PC-9 (cell line): ENCODE data around the gene S1PR5. TPM values are rescaled to one million over a fixed set of nuclear protein-coding genes. Genes with fewer than 3 reads are reported as not detected.

Source experiments
- BruUV-seq: library from RNA; stranded (reverse); fragments of 400-500 nt; replicated peaks from 2 replicates; lab custom pipeline; 2021; lab: Mats Ljungman, UMichigan
- CTCF ChIA-PET: fragments of 300-600 bp; sonication (Branson Sonifier 250); formaldehyde crosslinking; loops from one replicate; lab custom pipeline; 2022; ENCODE audit warnings: antibody characterized with exemption; lab: Charles Lee
- POLR2A ChIA-PET: fragments of 300-600 bp; sonication (Branson Sonifier 250); formaldehyde crosslinking; loops from one replicate; lab custom pipeline; 2022; ENCODE audit warnings: antibody characterized with exemption; ENCODE audit not compliant: unreplicated experiment; lab: Charles Lee
- DNase-seq, 2 experiments: peaks; one replicate each; pipeline versions ENCODE4 v3.0.0 to v3.0.0-alpha.2; 2015 to 2022; ENCODE audit warnings: mixed read lengths in 1 of 2
- H2AFZ ChIP-seq: fragments of 200-600 bp; sonication (generic); 2 replicates; pipeline ENCODE4 v1.8.1; 2017; ENCODE audit warnings: antibody characterized with exemption
- H3F3A ChIP-seq: fragments of 200-600 bp; sonication (generic); 2 replicates; pipeline ENCODE4 v1.8.1; 2017; ENCODE audit warnings: antibody characterized with exemption, mild to moderate bottlenecking, low read depth; ENCODE audit not compliant: insufficient read depth
- H3K27ac ChIP-seq: fragments of 200-600 bp; sonication (generic); 2 replicates; pipeline ENCODE4 v1.6.1; 2016; ENCODE audit warnings: mixed run types
- H3K27me3 ChIP-seq: fragments of 200-600 bp; sonication (generic); 2 replicates; pipeline ENCODE4 v1.6.1; 2016; ENCODE audit warnings: low read depth, mixed run types; ENCODE audit not compliant: insufficient read depth
- H3K36me3 ChIP-seq: fragments of 200-600 bp; sonication (generic); 2 replicates; pipeline ENCODE4 v1.6.1; 2016; ENCODE audit warnings: low read depth, mixed run types
- H3K4me1 ChIP-seq: fragments of 200-600 bp; sonication (generic); replicated peaks from 2 replicates; pipeline ENCODE4 v1.6.1; 2016; ENCODE audit warnings: mixed run types; ENCODE audit not compliant: insufficient read depth
- H3K4me2 ChIP-seq: fragments of 200-600 bp; sonication (generic); 2 replicates; pipeline ENCODE4 v1.6.1; 2017; ENCODE audit warnings: mixed run types
- H3K4me3 ChIP-seq: fragments of 200-600 bp; sonication (generic); 2 replicates; pipeline ENCODE4 v1.6.1; 2016; ENCODE audit warnings: mixed run types
- H3K79me2 ChIP-seq: fragments of 200-600 bp; sonication (generic); 2 replicates; pipeline ENCODE4 v1.6.1; 2017; ENCODE audit warnings: low read depth, mixed run types
- H3K9me2 ChIP-seq: fragments of 200-600 bp; sonication (generic); 2 replicates; pipeline ENCODE4 v1.8.1; 2017; ENCODE audit warnings: mild to moderate bottlenecking; ENCODE audit not compliant: insufficient read depth
- H3K9me3 ChIP-seq: fragments of 200-600 bp; sonication (generic); 2 replicates; pipeline ENCODE4 v1.8.1; 2016; ENCODE audit warnings: low read depth; ENCODE audit not compliant: insufficient read depth
- H4K20me1 ChIP-seq: fragments of 200-600 bp; sonication (generic); 2 replicates; pipeline ENCODE4 v1.8.1; 2017; ENCODE audit not compliant: insufficient read depth
- EZH2 ChIP-seq: fragments of 200-600 bp; sonication (generic); IDR thresholded peaks from 2 replicates; pipeline ENCODE4 v1.8.0; 2017; ENCODE audit warnings: antibody characterized with exemption, low read depth
- intact Hi-C: fragments of 100-400 bp; cut with micrococcal nuclease; formaldehyde crosslinking; loops from one replicate; pipeline ENCODE4 v1.10.0; 2022; ENCODE audit not compliant: unreplicated experiment
- total RNA-seq: library from RNA; stranded (reverse); gene quantifications from 2 replicates; pipeline ENCODE4 v1.2.3, GENCODE V29; 2021
- TF ChIP-seq, protein P1 (sequence below): fragments of 200-600 bp; sonication (generic); conservative IDR thresholded peaks from 2 replicates; pipeline ENCODE4 v1.6.1; 2017; ENCODE audit warnings: mixed run types, antibody characterized with exemption, mild to moderate bottlenecking, moderate library complexity

S1PR5 gene
- total RNA-seq, 1 experiment from 2014 or later: 9.5 TPM

DNA sequence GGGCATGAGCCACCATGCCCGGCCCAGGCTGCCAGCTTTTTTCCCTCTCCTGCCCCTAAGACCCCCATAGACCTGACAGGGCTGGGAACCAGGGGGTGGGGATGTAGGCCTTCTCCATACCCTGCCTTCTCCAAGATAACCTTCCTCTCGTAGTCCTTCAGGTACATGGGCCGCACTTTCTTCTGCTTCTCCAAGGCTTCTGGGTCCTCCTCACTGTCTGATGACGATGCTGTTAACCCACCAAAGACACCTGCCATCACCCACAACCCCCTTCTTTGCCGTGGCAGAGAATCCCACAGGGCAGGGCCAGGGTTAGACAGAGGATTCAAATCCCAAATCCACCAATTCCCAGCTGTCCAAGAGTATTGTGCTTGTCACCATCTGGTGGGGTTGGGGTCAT lies 45.4 kb upstream of the S1PR5 start:
- POLR2A ChIA-PET: no interaction called here
- Histone ChIP-seq H3F3A (peaks cover 29% of the 10 kb centered on the region; the same call in 1 of the 2 replicates), H3K27ac (no peak overlapping the region), H3K9me2 (no peaks in the 10 kb centered on the region), H3K4me3 (no peak overlapping the region), H3K4me2 (no peak overlapping the region), H3K4me1 (peaks cover 14% of the 10 kb centered on the region), H4K20me1 (peaks cover 7% of the 10 kb centered on the region; the same call in 1 of the 2 replicates), H3K9me3 (no peaks in the 10 kb centered on the region), H3K27me3 (no peaks in the 10 kb centered on the region), H2AFZ (no peak overlapping the region), H3K36me3 (peaks cover 8% of the 10 kb centered on the region; the same call in 1 of the 2 replicates), H3K79me2 (peaks cover 22% of the 10 kb centered on the region)
- TF ChIP-seq, protein P1, sequence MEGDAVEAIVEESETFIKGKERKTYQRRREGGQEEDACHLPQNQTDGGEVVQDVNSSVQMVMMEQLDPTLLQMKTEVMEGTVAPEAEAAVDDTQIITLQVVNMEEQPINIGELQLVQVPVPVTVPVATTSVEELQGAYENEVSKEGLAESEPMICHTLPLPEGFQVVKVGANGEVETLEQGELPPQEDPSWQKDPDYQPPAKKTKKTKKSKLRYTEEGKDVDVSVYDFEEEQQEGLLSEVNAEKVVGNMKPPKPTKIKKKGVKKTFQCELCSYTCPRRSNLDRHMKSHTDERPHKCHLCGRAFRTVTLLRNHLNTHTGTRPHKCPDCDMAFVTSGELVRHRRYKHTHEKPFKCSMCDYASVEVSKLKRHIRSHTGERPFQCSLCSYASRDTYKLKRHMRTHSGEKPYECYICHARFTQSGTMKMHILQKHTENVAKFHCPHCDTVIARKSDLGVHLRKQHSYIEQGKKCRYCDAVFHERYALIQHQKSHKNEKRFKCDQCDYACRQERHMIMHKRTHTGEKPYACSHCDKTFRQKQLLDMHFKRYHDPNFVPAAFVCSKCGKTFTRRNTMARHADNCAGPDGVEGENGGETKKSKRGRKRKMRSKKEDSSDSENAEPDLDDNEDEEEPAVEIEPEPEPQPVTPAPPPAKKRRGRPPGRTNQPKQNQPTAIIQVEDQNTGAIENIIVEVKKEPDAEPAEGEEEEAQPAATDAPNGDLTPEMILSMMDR: no peak
- TF ChIP-seq EZH2: no peak
- CTCF ChIA-PET: interaction anchor here (0.6 kb wide), 1 partner anchor 67 kb away, joined by 5 read pairs; no protein-coding TSS in a partner anchor
- DNase-seq: no peak
- intact Hi-C loops: loop anchor here (10.0 kb wide), 1 partner anchor 298 kb away; no protein-coding TSS in a partner anchor
- no TSS peak for BruUV-seq

DNA sequence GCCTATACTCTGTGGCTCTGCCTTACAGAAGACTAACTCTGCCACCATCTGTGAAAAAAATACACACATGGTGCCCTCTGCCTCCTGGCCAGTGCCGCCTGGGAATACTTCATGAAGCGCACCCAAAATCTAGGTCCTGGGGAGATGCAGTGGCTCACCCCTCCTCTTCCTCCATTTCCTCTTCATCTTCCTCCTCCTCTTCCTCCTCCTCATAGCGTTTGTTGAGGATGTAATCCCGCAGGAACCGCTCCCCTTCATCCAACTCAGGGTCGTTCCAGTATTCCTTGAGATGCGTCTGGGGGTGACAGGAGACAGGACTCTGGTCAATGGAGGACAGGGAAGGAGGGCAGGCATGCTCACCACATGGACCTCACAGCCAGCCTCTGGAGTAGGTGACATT lies 42.9 kb upstream of the S1PR5 start:
- Histone ChIP-seq H3K27ac (no peak overlapping the region), H3K9me2 (no peaks in the 10 kb centered on the region), H3K4me1 (peaks cover 8% of the 10 kb centered on the region; the same call in 1 of the 2 replicates), H3K27me3 (no peaks in the 10 kb centered on the region), H3K4me3 (no peak overlapping the region), H3K9me3 (no peaks in the 10 kb centered on the region), H3F3A (peaks cover 26% of the 10 kb centered on the region; the same call in 1 of the 2 replicates), H3K79me2 (peaks cover 17% of the 10 kb centered on the region), H3K36me3 (peaks cover 19% of the 10 kb centered on the region), H3K4me2 (no peak overlapping the region), H2AFZ (no peak overlapping the region), H4K20me1 (peaks cover 7% of the 10 kb centered on the region)
- CTCF ChIA-PET: no interaction called here
- no TSS peak for BruUV-seq
- POLR2A ChIA-PET: no interaction called here
- no peak for DNase-seq
- intact Hi-C loops: loop anchor here (10.0 kb wide), 1 partner anchor 295 kb away; no protein-coding TSS in a partner anchor
- TF ChIP-seq, protein P1: no peak
- no peak for TF ChIP-seq EZH2

DNA sequence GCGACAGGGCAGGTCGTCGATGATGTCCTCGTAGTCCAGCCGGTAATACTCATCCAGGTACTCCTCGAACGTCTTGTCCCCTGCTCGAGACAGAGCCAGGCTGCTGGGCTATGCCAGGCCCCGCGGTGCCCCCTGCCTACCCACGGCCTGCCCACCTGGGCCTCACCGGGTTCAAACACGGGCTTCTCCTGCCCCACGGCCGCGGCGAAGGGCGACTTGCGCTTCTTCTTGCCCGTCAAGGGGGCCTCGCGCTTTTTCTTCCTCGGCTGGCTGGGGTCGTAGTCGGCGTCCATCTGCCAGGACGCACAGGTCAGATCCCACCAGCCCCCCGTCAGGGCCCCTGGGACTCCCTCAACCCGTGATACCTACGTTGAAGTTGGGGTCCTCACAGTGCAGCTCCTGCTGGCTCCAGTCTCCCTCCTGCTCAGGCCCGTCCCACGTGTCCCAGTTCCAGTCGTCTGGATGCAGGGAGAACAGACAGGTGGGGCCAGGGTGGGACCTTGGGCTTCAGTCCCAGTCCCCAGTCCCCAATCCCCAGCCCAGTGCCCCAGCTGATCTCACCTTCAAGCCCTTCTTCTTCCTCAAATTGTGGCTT lies 40.5 kb upstream of the S1PR5 start:
- Histone ChIP-seq H3K4me1 (no peaks in the 10 kb centered on the region), H3K79me2 (no peaks in the 10 kb centered on the region), H2AFZ (no peak overlapping the region), H3K27me3 (no peaks in the 10 kb centered on the region), H3K4me2 (no peak overlapping the region), H3K27ac (no peak overlapping the region), H3K9me2 (no peaks in the 10 kb centered on the region), H3K4me3 (no peak overlapping the region), H4K20me1 (peaks cover 2% of the 10 kb centered on the region; the same call in 1 of the 2 replicates), H3K36me3 (peaks cover 20% of the 10 kb centered on the region), H3F3A (peaks cover 32% of the 10 kb centered on the region), H3K9me3 (no peaks in the 10 kb centered on the region)
- intact Hi-C loops: no loop called here
- no peak for DNase-seq
- no peak for TF ChIP-seq EZH2
- TF ChIP-seq, protein P1: no peak
- ChIA-PET POLR2A (no interaction called here), CTCF (no interaction called here)
- no TSS peak for BruUV-seq
